NCI-H1105 treated with DMSO at 0.1 percent for 48 hours (cell line): ENCODE results near the gene CHST9.
"Not testable (repeated sequence)": the region's sequence is repeated elsewhere in the genome, so short reads cannot be mapped to it uniquely, and the experiment has no call there.

ENCODE experiments used
- DNase-seq: peaks from one replicate; lab custom pipeline; 2025; lab: John Stamatoyannopoulos, UW

CHST9 gene

DNA sequence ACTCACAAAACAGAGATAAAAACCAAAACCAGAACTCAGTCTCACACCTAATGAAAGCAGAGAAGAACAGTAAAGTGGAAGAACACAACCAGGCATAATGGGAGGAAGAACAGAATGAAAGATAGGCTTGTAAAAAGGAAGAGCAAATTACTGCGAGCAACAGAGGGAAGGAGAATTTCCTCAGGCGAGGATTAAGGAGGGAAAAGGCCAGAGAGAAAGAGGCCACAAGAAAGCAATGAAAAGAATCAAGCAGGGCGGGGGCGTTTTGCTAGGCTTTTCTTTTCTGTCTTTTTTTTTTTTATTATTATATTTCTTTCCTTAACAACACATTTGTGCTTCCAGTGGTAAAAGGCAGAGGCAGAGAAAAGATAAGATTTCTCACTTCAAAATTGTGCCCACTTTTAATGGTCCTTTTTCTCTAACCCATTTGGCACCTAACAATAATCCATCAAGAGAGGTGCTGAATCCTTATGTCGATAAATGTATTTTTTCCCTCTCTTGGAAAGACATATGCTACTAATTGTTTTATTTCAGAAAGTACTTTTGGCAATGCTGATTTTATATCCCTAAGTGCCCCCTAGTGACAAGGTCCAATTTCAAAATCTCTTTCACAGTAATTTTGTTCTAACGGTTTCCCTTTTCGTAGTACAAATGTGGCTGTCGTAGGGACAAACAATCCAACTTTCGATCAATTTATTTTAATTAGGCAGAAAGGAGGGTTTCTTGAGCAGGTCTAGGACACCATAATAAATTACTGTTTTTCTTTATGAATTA is 180.9 kb downstream of the CHST9 start:
- DNase-seq: peak; percentile 33

DNA sequence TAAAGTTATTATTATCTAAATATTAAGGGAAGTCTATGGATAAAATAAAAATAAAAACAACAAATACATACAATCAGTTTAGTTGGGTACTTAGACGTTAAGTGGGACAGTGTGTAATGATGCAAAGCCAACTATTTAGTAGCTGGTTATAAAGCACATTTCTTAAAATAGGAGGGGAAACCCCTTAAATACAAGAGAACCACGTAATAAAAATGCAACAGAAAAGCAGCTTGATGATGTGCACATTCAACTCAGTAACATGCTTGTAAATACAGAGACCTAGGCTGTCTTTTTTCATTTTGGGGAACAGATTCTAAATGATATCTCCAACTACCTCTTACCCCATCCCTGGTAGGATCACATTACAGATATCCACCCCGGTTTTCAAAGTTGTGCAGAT is 185.3 kb downstream of the CHST9 start:
- no peak for DNase-seq

GRCh38 chr18:26993568-26993967 is 191.5 kb downstream of the CHST9 start:
- DNase-seq: no peak

DNA sequence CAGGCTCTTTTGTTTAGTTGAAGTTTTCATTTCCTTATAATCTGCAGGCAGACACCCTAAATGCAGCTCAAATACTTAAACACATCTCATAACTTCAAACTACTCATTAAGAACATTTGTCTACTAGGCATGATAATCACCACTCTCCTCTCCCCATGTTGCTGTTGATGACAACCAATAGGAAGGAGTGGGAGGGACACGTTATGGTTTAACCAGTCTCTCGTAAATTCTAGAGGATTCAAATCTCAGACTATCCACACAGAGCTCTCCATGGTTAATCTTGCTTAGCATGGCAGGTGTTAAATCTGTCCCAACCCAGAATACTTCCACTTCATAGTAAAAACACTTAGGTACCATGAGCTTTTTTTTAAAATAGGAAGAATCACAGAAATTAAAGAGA is 192.2 kb downstream of the CHST9 start:
- DNase-seq: no peak

DNA sequence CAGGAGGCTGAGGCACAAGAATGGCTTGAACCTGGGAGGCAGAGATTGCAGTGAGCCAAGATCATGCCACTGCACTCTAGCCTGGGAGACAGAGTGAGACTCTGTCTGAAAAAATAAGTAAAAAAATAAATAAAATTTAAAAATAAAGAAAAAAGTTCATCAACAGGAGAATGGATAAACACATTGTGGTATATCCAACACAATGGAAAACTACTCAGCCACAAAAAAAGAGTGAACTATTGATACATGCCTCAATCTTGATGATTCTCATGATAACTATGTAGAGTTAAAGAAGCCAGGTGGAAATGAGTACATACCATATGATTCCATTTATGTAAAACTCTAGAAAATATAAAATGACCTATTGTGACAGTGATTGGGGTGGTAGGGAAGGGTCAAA is 195.3 kb downstream of the CHST9 start:
- no peak for DNase-seq

DNA sequence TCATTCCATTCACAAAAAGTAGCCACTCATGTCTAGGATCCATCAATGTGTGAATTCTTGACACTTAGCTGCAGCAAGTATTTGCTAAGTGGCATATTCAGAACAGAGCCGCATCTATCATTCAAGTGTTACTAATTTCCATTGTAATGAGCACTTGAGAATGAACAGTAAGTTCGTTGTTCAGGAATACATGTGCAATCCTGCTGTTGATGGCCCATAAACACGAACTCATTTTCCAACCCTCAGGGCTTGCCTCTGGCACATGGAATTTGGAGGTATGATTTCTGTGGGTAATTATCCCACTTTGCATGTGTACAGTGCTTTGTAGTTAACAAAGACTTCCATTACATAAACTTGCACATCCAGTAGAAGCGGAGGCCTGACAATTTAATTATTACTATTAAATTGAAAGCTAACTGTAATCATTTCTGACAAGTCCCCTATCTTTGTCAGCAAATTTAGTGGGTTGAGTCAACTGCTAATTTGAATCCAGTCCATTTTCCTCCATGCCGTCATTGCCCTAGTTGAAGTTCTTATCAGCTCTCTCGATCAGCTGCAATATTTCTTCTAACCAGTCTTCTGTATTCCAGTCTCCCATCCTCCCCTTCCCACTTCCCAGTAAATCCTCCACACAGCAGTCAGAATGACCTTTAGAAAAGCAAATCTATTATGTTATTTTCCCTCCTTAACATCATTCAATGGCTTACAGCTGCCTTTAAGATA is 203.6 kb downstream of the CHST9 start:
- DNase-seq: peak; percentile 96

GRCh38 chr18:26978812-26979341 is 206.2 kb downstream of the CHST9 start:
- no peak for DNase-seq

DNA sequence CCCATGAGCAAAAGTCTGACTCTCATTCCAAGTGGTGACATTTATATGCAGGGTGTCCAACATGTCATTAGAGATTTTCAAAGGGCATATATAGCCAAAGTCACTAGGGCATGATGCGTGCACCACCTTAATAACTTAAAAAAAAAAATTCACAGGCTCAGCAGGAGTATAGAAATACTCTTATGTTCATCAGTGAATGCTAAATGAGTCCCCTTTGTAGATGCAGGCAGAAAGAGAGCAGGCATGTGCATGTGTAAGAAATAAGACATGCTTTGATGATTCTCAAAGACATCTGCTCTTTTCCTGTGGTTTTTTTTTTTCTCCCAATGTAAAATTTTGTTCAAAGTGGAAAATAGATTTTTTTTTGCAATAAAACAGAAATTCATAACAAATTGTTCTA is 207.3 kb downstream of the CHST9 start:
- DNase-seq: no peak

DNA sequence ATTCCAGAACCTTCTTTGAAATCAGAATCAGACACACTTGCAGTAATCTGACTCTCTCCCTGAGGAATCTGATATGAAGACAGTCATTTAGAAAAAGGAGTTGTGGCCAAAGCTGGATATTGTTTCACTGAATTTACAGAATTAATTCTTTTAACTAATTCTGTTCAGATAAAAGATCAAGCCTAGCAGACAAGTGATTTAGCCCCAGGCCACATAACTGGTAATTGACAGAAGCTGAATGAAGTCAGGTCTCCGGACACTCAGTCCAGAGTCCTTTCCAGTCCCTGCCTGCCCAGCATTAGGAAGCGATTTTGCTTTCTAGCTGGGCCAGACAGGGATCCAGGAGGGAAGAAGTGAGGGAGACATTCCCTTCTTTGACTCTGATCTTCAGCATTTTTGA is 208.9 kb downstream of the CHST9 start:
- DNase-seq: no peak

GRCh38 chr18:26972549-26972948 is 212.6 kb downstream of the CHST9 start:
- not testable (repeated sequence) for DNase-seq

DNA sequence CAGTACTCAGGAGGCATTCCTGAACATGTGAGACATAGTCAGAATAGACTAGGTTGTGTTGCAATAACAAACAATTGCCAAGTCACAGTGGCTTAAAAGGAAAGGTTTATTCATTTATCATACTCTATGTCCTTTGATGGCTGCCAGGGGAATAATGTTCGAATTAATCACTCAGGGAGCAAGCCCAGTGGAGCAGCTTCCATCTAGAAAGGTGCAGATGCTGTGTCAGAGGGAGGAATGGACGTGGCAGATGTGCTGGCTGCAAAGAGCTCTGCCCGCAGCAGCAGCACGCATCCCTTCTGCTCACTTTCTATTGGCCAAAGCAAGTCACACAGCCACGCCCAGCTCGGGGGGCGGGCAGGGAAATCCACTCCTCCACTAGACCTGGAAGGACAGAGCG is 213.7 kb downstream of the CHST9 start:
- DNase-seq: no peak

DNA sequence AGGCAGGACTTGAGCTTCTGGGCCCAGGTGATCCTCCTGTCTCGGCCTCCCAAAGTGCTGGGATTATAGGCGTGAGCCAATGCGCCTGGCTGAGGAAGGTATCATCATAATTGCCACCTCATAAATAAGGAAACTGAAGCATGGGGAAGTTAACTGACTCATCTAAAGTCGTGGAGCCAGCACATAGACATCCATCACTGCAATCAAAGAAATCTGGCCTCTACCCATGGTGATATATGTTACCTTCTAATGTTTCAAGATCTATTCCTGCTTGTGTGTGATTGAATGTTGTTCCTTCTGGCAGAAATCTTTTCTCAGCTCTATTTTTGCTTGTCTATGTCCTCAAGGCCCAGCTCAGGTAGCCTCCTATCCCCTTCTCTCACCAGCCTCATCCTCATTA is 214.5 kb downstream of the CHST9 start:
- no peak for DNase-seq

DNA sequence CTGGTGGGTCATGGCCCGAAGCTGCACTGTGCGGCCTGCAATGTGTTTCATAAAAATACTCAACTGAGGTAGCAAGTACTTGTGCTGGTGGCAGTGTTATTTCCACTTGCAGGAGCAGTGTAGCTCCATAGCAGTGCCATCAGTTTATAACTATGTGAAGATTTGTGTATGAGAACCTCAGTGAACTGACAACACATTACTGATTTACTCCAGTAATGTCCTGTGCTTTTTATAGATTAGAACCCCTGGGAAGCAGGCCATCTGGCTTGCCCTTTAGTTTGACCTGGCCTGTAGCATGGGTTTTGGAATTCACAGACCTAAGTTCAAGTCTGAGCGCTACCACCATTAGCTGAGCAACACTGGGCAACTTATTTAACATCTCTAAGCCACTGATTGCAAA is 219.9 kb downstream of the CHST9 start:
- no peak for DNase-seq

- DNase-seq: no peak
Observed at GRCh38 chr18:26963292-26963691, 221.8 kb downstream of the CHST9 start.

- DNase-seq: no peak
Observed at GRCh38 chr18:26961839-26962238, 223.3 kb downstream of the CHST9 start.

- DNase-seq: no peak
Observed at GRCh38 chr18:26960911-26961310, 224.2 kb downstream of the CHST9 start.

- no peak for DNase-seq
Observed at GRCh38 chr18:26956863-26957262, 228.2 kb downstream of the CHST9 start.

DNA sequence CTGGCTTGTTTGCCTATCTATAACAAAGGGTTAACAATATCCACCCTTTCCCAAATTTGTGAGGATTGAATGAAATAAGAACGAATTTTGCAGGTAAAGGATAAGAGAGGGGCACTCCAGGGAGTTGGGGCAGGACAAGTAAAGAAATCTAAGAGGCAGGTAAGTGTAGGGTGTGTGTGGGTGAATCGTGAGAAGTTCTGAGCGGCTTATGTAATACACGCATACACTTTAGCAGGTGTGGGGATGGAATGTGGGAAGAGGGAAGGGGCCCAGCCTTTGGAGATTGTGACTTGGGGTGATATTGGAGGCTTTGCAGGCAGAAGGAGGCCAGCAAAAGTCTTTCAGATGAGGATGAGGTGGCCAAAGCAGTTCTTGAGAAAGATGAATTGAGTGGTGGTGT is 236.4 kb downstream of the CHST9 start:
- DNase-seq: no peak

DNA sequence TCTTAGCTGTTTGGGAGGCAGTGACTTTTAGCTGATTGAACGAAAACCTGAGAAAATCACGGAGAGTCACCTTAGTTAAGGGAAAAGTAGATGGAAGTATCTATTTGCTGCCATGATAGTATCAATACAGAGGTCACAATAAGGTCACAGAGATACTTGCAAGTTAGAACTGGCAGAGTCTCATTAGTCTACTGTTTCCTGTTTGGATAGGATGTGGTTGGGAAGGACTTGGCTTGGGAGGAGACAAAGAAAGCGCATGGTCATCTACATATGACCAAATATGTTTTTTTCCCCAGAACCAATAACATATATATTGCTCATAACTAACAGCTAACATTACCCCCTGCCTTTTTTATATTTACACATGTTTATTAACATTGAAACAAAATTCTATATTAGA is 241.2 kb downstream of the CHST9 start:
- DNase-seq: no peak

GRCh38 chr18:26941584-26941983 is 243.5 kb downstream of the CHST9 start:
- DNase-seq: peak; percentile 47

DNA sequence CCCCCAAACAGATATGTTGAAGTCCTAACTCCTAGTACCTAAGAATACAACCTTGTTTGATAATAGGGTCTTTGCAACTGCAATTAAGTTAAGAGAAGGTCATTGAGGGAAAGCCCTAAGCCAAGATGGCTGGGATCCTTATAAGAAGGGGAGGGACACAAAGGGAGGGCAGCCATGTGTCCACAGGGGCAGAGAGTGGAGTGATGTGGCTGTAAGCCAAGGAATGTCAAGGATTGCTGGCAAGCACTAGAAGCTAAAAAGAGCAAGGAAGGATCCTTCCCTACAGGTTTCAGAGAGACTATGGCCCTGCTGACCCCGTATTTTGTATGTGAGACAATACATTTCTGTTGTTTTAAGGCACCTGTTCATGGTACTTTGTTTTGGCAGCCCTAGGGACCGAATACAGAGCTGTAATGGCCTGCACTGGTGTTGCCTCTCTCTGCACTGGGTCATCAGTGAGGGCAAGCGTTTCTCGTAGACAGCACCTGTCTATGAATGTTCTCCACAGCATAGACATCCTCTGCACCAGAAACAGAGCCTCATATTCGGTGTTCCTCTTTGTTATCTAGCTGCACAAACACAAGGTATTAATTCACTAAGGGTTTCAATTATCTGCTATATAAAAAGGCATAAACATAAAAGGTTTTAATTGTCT is 244.2 kb downstream of the CHST9 start:
- DNase-seq: no peak

GRCh38 chr18:26931659-26932058 is 253.4 kb downstream of the CHST9 start:
- DNase-seq: no peak

GRCh38 chr18:26930630-26931029 is 254.5 kb downstream of the CHST9 start:
- DNase-seq: no peak
